Natural killer cell (primary cell): ENCODE results near the gene DNAH11. TPM values are rescaled to one million over a fixed set of nuclear protein-coding genes. Genes with fewer than 3 reads are reported as not detected.

Source experiments
- ATAC-seq, 3 donors: fragments of 150-1000 bp in 2 of 3; fragments of 200-7000 bp in 1 of 3; cut with Tn5 transposase; 1 replicate in 1 of 3; 2 replicates in 2 of 3; pipeline ENCODE4 v1.10.0; 2021; ENCODE audit warnings: mild to moderate bottlenecking in 2 of 3, moderate library complexity in 2 of 3
- DNase-seq, 2 donors: peaks; one replicate each; pipeline versions ENCODE4 v3.0.0 to v3.0.0-alpha.2; 2013 to 2021; ENCODE audit warnings: mixed read lengths in 1 of 2
- H3K27ac ChIP-seq: one replicate; pipeline ENCODE4 v1.5.1; 2013; ENCODE audit warnings: mild to moderate bottlenecking, low read length
- H3K27me3 ChIP-seq: one replicate; pipeline ENCODE4 v1.6.1; 2013; ENCODE audit warnings: low read length; ENCODE audit not compliant: control insufficient read depth, insufficient read depth
- H3K36me3 ChIP-seq: one replicate; pipeline ENCODE4 v1.6.1; 2013; ENCODE audit warnings: low read length; ENCODE audit not compliant: control insufficient read depth, insufficient read depth
- H3K4me1 ChIP-seq: one replicate; pipeline ENCODE4 v1.6.1; 2013; ENCODE audit warnings: low read length; ENCODE audit not compliant: control insufficient read depth, insufficient read depth
- H3K4me3 ChIP-seq: one replicate; pipeline ENCODE4 v1.5.1; 2013; ENCODE audit warnings: low read length
- H3K9me3 ChIP-seq: one replicate; pipeline ENCODE4 v1.6.1; 2013; ENCODE audit warnings: low read length; ENCODE audit not compliant: control insufficient read depth, insufficient read depth
- H3K27ac Mint-ChIP-seq, 2 donors: one replicate each; pipeline ENCODE4 v1.8.0; 2022; ENCODE audit warnings: mild to moderate bottlenecking in 2 of 2, mixed read lengths in 2 of 2, moderate library complexity in 1 of 2
- H3K27me3 Mint-ChIP-seq, 2 donors: one replicate each; pipeline ENCODE4 v1.8.0; 2022; ENCODE audit warnings: low read depth in 2 of 2, mixed read lengths in 2 of 2
- H3K36me3 Mint-ChIP-seq: one replicate; pipeline ENCODE4 v1.8.0; 2022; ENCODE audit warnings: mixed read lengths
- H3K4me1 Mint-ChIP-seq, 2 donors: one replicate each; pipeline ENCODE4 v1.8.0; 2022; ENCODE audit warnings: mixed read lengths in 2 of 2
- H3K4me3 Mint-ChIP-seq: one replicate; pipeline ENCODE4 v1.8.0; 2022; ENCODE audit warnings: mild to moderate bottlenecking, moderate library complexity, mixed read lengths
- H3K9me3 Mint-ChIP-seq, 2 donors: one replicate each; pipeline ENCODE4 v1.8.0; 2022; ENCODE audit warnings: mixed read lengths in 2 of 2
- WGBS: methylation state at CpG from one replicate; pipeline ENCODE4 v1.1.7; 2013; ENCODE audit warnings: missing lambda C conversion rate; ENCODE audit not compliant: insufficient coverage; 5-methylcytosine and 5-hydroxymethylcytosine counted together
- intact Hi-C: fragments of 100-400 bp; cut with micrococcal nuclease; formaldehyde crosslinking; loops from one replicate; pipeline ENCODE4 v1.14.2; 2022
- total RNA-seq, 4 donors: library from RNA; stranded (reverse); fragments of 120-200 nt in 1 of 4; gene quantifications; one replicate each; pipeline versions ENCODE4 v1.2.3 to v1.2.4, GENCODE V29; 2013 to 2022
- TF ChIP-seq, protein P1 (sequence below): fragments of 200-600 bp; IDR thresholded peaks from one replicate; pipeline ENCODE4 v1.8.0; 2022; ENCODE audit warnings: antibody characterized with exemption

DNAH11 gene
- total RNA-seq, 3 donors from 2014 or later (not counting 1 experiment from before 2014, with no cell fraction given) = 0.09 to 0.48 (median 0.39) TPM

- Histone ChIP-seq H3K36me3 (no peaks in the 10 kb centered on the region), H3K4me3 (no peak overlapping the region), H3K9me3 (no peaks in the 10 kb centered on the region), H3K4me1 (no peaks in the 10 kb centered on the region), H3K27ac (no peak overlapping the region), H3K27me3 (no peaks in the 10 kb centered on the region)
- ATAC-seq = no peak
- no peak for DNase-seq
- intact Hi-C loops = no loop called here
- Mint-ChIP-seq H3K36me3 (no peaks in the 10 kb centered on the region), H3K27ac (no peak overlapping the region), H3K4me3 (no peak overlapping the region), H3K9me3 (no peaks in the 10 kb centered on the region), H3K27me3 (peaks cover 3 to 19% of the 10 kb centered on the region in 2 donors), H3K4me1 (no peaks in the 10 kb centered on the region)
- TF ChIP-seq, protein P1, sequence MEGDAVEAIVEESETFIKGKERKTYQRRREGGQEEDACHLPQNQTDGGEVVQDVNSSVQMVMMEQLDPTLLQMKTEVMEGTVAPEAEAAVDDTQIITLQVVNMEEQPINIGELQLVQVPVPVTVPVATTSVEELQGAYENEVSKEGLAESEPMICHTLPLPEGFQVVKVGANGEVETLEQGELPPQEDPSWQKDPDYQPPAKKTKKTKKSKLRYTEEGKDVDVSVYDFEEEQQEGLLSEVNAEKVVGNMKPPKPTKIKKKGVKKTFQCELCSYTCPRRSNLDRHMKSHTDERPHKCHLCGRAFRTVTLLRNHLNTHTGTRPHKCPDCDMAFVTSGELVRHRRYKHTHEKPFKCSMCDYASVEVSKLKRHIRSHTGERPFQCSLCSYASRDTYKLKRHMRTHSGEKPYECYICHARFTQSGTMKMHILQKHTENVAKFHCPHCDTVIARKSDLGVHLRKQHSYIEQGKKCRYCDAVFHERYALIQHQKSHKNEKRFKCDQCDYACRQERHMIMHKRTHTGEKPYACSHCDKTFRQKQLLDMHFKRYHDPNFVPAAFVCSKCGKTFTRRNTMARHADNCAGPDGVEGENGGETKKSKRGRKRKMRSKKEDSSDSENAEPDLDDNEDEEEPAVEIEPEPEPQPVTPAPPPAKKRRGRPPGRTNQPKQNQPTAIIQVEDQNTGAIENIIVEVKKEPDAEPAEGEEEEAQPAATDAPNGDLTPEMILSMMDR = no peak
- 93% methylated on average over 3 of the region's 6 CpGs for WGBS
Measured at GRCh38 chr7:21585070-21585724, 42.4 kb downstream of the DNAH11 start.

GRCh38 chr7:21587139-21587784, 44.4 kb downstream of the DNAH11 start:
- Mint-ChIP-seq H3K27me3 (peaks cover 3 to 17% of the 10 kb centered on the region in 2 donors), H3K27ac (no peak overlapping the region), H3K4me1 (no peaks in the 10 kb centered on the region), H3K36me3 (no peaks in the 10 kb centered on the region), H3K4me3 (no peak overlapping the region), H3K9me3 (no peaks in the 10 kb centered on the region)
- TF ChIP-seq, protein P1 = no peak
- H3K4me3 ChIP-seq = no peak overlapping the region
- H3K27ac ChIP-seq = no peak overlapping the region
- intact Hi-C loops = no loop called here
- no peaks in the 10 kb centered on the region for H3K4me1 ChIP-seq
- ATAC-seq = no peak
- H3K27me3 ChIP-seq = no peaks in the 10 kb centered on the region
- DNase-seq = peak in 1 of 2 donors; percentile 8
- WGBS = 72% methylated on average over 4 of the region's 4 CpGs
- no peaks in the 10 kb centered on the region for H3K36me3 ChIP-seq
- no peaks in the 10 kb centered on the region for H3K9me3 ChIP-seq

GRCh38 chr7:21596801-21597200, 54.0 kb downstream of the DNAH11 start:
- TF ChIP-seq, protein P1 = no peak
- intact Hi-C loops = no loop called here
- H3K4me3 Mint-ChIP-seq = no peak overlapping the region

More at GRCh38 chr7:21596801-21597200, 54.0 kb downstream of the DNAH11 start:
- DNase-seq = no peak
- 85% methylated on average over 3 of the region's 4 CpGs for WGBS
- no peaks in the 10 kb centered on the region for H3K9me3 ChIP-seq
- Mint-ChIP-seq H3K27ac (no peak overlapping the region), H3K27me3 (peaks cover 0 to 5% of the 10 kb centered on the region in 2 donors), H3K9me3 (no peaks in the 10 kb centered on the region), H3K36me3 (no peaks in the 10 kb centered on the region), H3K4me1 (no peaks in the 10 kb centered on the region)
- no peaks in the 10 kb centered on the region for H3K36me3 ChIP-seq
- H3K4me3 ChIP-seq = no peak overlapping the region
- H3K27ac ChIP-seq = no peak overlapping the region
- H3K4me1 ChIP-seq = no peaks in the 10 kb centered on the region
- H3K27me3 ChIP-seq = no peaks in the 10 kb centered on the region
- ATAC-seq = no peak
